HepG2 (cell line): Measurements from ENCODE around the gene HSF4.

Experiments used
- CERS6 ChIP-seq: sonication (generic); formaldehyde crosslinking; IDR thresholded peaks from 2 replicates; pipeline ENCODE4 v1.5.0; 2020; ENCODE audit warnings: missing genetic modification reagents
- HNRNPK ChIP-seq: fragments of 200-400 bp; formaldehyde crosslinking; IDR thresholded peaks from 2 replicates; pipeline ENCODE4 v1.6.1; 2018; ENCODE audit warnings: low read length, low read depth, moderate library complexity, mild to moderate bottlenecking; ENCODE audit not compliant: poor library complexity, severe bottlenecking
- JUN ChIP-seq: sonication (generic); formaldehyde crosslinking; IDR thresholded peaks from 2 replicates; pipeline ENCODE4 v1.4.0; 2020; ENCODE audit warnings: mild to moderate bottlenecking, missing genetic modification reagents
- MZF1 ChIP-seq: sonication (generic); formaldehyde crosslinking; IDR thresholded peaks from 2 replicates; pipeline ENCODE4 v1.8.1; 2023; ENCODE audit warnings: mild to moderate bottlenecking, missing genetic modification reagents, borderline replicate concordance
- ZBTB1 ChIP-seq: sonication (generic); formaldehyde crosslinking; IDR thresholded peaks from 2 replicates; pipeline ENCODE4 v1.4.0; 2020; ENCODE audit warnings: missing genetic modification reagents, borderline replicate concordance
- ZZZ3 ChIP-seq: sonication (generic); formaldehyde crosslinking; IDR thresholded peaks from 2 replicates; pipeline ENCODE4 v1.4.0; 2020; ENCODE audit warnings: missing genetic modification reagents, mild to moderate bottlenecking, borderline replicate concordance

DNA sequence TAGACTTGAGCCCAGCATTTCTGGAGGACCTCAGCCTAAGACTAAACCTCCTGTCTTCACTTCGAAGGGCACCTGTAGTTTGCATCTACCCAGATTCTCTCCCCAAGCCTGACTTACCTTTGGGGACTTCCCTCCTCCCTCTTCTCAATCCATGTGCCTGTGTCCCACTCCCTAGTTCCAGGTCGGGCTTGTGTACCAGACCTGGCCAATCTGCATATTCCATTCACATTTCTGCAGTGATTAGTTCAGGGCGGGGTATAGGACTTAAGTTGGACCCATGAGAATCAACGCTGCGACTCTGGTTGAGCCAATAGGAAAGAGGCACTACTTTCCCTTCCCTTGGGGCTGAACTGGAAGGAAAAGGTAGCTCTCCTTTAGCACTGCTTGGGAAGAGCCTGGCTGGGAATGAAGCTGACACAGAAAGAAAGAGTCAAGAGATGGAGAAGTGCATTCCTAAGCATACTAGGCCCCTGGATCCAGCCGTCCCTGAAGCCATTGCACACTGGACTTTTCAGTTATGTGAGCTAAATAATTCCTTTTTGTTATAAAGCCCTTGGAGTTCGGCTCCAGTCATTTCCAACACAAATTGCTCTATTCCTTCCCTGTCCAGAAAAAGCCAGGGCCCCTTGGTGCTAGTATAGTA lies 7.3 kb upstream of the HSF4 start:
- TF ChIP-seq MZF1 (CRISPR knock-in tag), result no peak
- TF ChIP-seq JUN (CRISPR knock-in tag), result no peak
- TF ChIP-seq ZBTB1 (CRISPR knock-in tag), result no peak
- no peak for TF ChIP-seq CERS6
- TF ChIP-seq HNRNPK, result no peak
- no peak for TF ChIP-seq ZZZ3 (CRISPR knock-in tag)
